HepG2 (cell line): Measurements from ENCODE around the gene MEP1B. TPM values are rescaled to one million over a fixed set of nuclear protein-coding genes. Genes with fewer than 3 reads are reported as not detected.

Source experiments
- ATAC-seq: fragments of 200-7000 bp; cut with Tn5 transposase; 3 replicates; pipeline ENCODE4 v1.9.1; 2020; ENCODE audit warnings: mild to moderate bottlenecking, moderate library complexity
- BruUV-seq: library from RNA; stranded (reverse); fragments of 400-500 nt; replicated peaks from 2 replicates; lab custom pipeline; 2021; lab: Mats Ljungman, UMichigan
- CTCF ChIA-PET: fragments of 300-600 bp; formaldehyde crosslinking; extraction: SDS; loops from one replicate; lab custom pipeline; 2021; ENCODE audit warnings: low total read pairs, inconsistent platforms, low intra/inter-chr PET ratio; lab: Yijun Ruan, JAX
- POLR2A ChIA-PET: fragments of 350-600 bp; sonication (Branson Sonifier 250); formaldehyde crosslinking; loops from one replicate; lab custom pipeline; 2020; ENCODE audit warnings: antibody characterized with exemption, inconsistent platforms; lab: Yijun Ruan, JAX
- DNase-seq: peaks from one replicate; pipeline ENCODE4 v3.0.0-alpha.2; 2015; ENCODE audit warnings: low spot score
- FAIRE-seq: peaks from 3 replicates; lab custom pipeline; 2011; peaks lifted over from hg19 to GRCh38; lab: Jason Lieb, UNC
- H2AFZ ChIP-seq: one replicate; pipeline ENCODE4 v1.6.1; 2011; ENCODE audit warnings: low read length, inconsistent platforms
- H3K27ac ChIP-seq: fragments of 300-600 bp; 3 replicates; pipeline ENCODE4 v1.8.0; 2011; ENCODE audit warnings: mixed run types, mild to moderate bottlenecking, mixed read lengths, low read length, inconsistent platforms; ENCODE audit not compliant: insufficient read depth; ENCODE audit errors: extremely low read length
- H3K27me3 ChIP-seq, 2 experiments: fragments of 200-600 bp in 1 of 2; 2 replicates in 1 of 2; 3 replicates in 1 of 2; pipeline versions ENCODE4 v1.6.0 to v1.8.0; 2011; ENCODE audit warnings: low read length in 2 of 2, mild to moderate bottlenecking in 2 of 2, moderate library complexity in 2 of 2, inconsistent platforms in 1 of 2; ENCODE audit not compliant: insufficient read depth in 2 of 2, control insufficient read depth in 1 of 2
- H3K36me3 ChIP-seq, 2 experiments: fragments of 200-600 bp in 1 of 2; replicated peaks in 1 of 2; 2 replicates in 1 of 2; 3 replicates in 1 of 2; pipeline versions ENCODE4 v1.5.1 to v1.8.0; 2011; ENCODE audit warnings: low read length in 2 of 2, inconsistent platforms in 1 of 2; ENCODE audit not compliant: insufficient read depth in 2 of 2, control insufficient read depth in 1 of 2
- H3K4me1 ChIP-seq: 2 replicates; pipeline ENCODE4 v1.5.1; 2012; ENCODE audit warnings: low read length, inconsistent platforms; ENCODE audit not compliant: insufficient read depth
- H3K4me2 ChIP-seq: 2 replicates; pipeline ENCODE4 v1.6.0; 2011; ENCODE audit warnings: low read depth, low read length, inconsistent platforms
- H3K4me3 ChIP-seq, 3 experiments: fragments of 200-600 bp in 1 of 3; sonication (generic), shearing (Covaris generic) in 1 of 3; replicated peaks in 1 of 3; 2 replicates each; pipeline ENCODE4 v1.5.1; 2011 to 2016; ENCODE audit warnings: low read length in 3 of 3, inconsistent platforms in 2 of 3, low read depth in 2 of 3, mild to moderate bottlenecking in 2 of 3, control low read depth in 1 of 3, mixed read lengths in 1 of 3; ENCODE audit not compliant: insufficient read depth in 1 of 3
- H3K79me2 ChIP-seq: one replicate; pipeline ENCODE4 v1.6.1; 2011; ENCODE audit warnings: low read length, inconsistent platforms; ENCODE audit not compliant: insufficient read depth
- H3K9ac ChIP-seq: 2 replicates; pipeline ENCODE4 v1.6.0; 2011; ENCODE audit warnings: mild to moderate bottlenecking, low read depth, low read length, inconsistent platforms; ENCODE audit not compliant: insufficient read depth
- H3K9me3 ChIP-seq: 2 replicates; pipeline ENCODE4 v1.5.1; 2012; ENCODE audit warnings: mild to moderate bottlenecking, low read length
- H4K20me1 ChIP-seq: 2 replicates; pipeline ENCODE4 v1.6.0; 2011; ENCODE audit warnings: inconsistent platforms, mild to moderate bottlenecking, low read length, moderate library complexity; ENCODE audit not compliant: insufficient read depth
- CBX5 ChIP-seq: sonication (generic); formaldehyde crosslinking; IDR thresholded peaks from 2 replicates; pipeline ENCODE4 v1.4.0; 2020; ENCODE audit warnings: missing genetic modification reagents, borderline replicate concordance
- CC2D1A ChIP-seq: sonication (generic); formaldehyde crosslinking; IDR thresholded peaks from 2 replicates; pipeline ENCODE4 v1.8.1; 2023; ENCODE audit warnings: mild to moderate bottlenecking, missing genetic modification reagents
- EHMT2 ChIP-seq: fragments of 200-600 bp; sonication (generic); IDR thresholded peaks from 2 replicates; pipeline ENCODE4 v1.7.0; 2017; ENCODE audit warnings: antibody characterized with exemption, low read depth, low read length, borderline replicate concordance
- MEIS1 ChIP-seq: sonication (generic); formaldehyde crosslinking; IDR thresholded peaks from 2 replicates; pipeline ENCODE4 v1.9.0; 2021; ENCODE audit warnings: mild to moderate bottlenecking, missing genetic modification reagents, moderate library complexity, borderline replicate concordance
- MTF1 ChIP-seq: sonication (generic); formaldehyde crosslinking; IDR thresholded peaks from 2 replicates; pipeline ENCODE4 v1.5.0; 2020; ENCODE audit warnings: missing genetic modification reagents
- PHF21A ChIP-seq: sonication (generic); formaldehyde crosslinking; IDR thresholded peaks from 2 replicates; pipeline ENCODE4 v1.5.0; 2020; ENCODE audit warnings: mild to moderate bottlenecking, missing genetic modification reagents
- RXRA ChIP-seq: sonication (generic); formaldehyde crosslinking; IDR thresholded peaks from 2 replicates; pipeline ENCODE4 v1.5.1; 2020; ENCODE audit warnings: missing genetic modification reagents
- TBX2 ChIP-seq: sonication (generic); formaldehyde crosslinking; IDR thresholded peaks from 2 replicates; pipeline ENCODE4 v1.5.0; 2020; ENCODE audit warnings: missing genetic modification reagents, mild to moderate bottlenecking, borderline replicate concordance
- TRAFD1 ChIP-seq: sonication (generic); formaldehyde crosslinking; IDR thresholded peaks from 2 replicates; pipeline ENCODE4 v1.5.1; 2020; ENCODE audit warnings: missing genetic modification reagents, mild to moderate bottlenecking, borderline replicate concordance
- ZFP37 ChIP-seq: sonication (generic); formaldehyde crosslinking; IDR thresholded peaks from 2 replicates; pipeline ENCODE4 v1.4.0; 2020; ENCODE audit warnings: missing genetic modification reagents, borderline replicate concordance
- ZNF138 ChIP-seq: sonication (generic); formaldehyde crosslinking; IDR thresholded peaks from 2 replicates; pipeline ENCODE4 v1.5.0; 2020; ENCODE audit warnings: mild to moderate bottlenecking, low read depth, missing genetic modification reagents
- ZNF235 ChIP-seq: sonication (generic); formaldehyde crosslinking; IDR thresholded peaks from 2 replicates; pipeline ENCODE4 v1.8.1; 2023; ENCODE audit warnings: mild to moderate bottlenecking, missing genetic modification reagents, borderline replicate concordance
- ZNF460 ChIP-seq: sonication (generic); formaldehyde crosslinking; IDR thresholded peaks from 2 replicates; pipeline ENCODE4 v1.5.1; 2020; ENCODE audit warnings: missing genetic modification reagents, mild to moderate bottlenecking, borderline replicate concordance
- ZNF570 ChIP-seq: sonication (generic); formaldehyde crosslinking; IDR thresholded peaks from 2 replicates; pipeline ENCODE4 v1.4.0; 2020; ENCODE audit warnings: mild to moderate bottlenecking, missing genetic modification reagents, borderline replicate concordance
- ZNF598 ChIP-seq: sonication (generic); formaldehyde crosslinking; IDR thresholded peaks from 2 replicates; pipeline ENCODE4 v1.5.1; 2020; ENCODE audit warnings: mild to moderate bottlenecking, missing genetic modification reagents, borderline replicate concordance
- ZNF776 ChIP-seq: sonication (generic); formaldehyde crosslinking; IDR thresholded peaks from 2 replicates; pipeline ENCODE4 v1.4.0; 2020; ENCODE audit warnings: mild to moderate bottlenecking, missing genetic modification reagents
- WGBS: methylation state at CpG from one replicate; pipeline ENCODE4 v1.1.6; 2017; ENCODE audit warnings: low lambda C conversion rate; 5-methylcytosine and 5-hydroxymethylcytosine counted together
- in situ Hi-C: cut with HindIII; loops from 2 replicates; pipeline ENCODE4 v1.10.0; 2017; ENCODE audit warnings: low pct_unique_long_range_greater_than_20kb; ENCODE audit not compliant: extremely low pct_ligation_motif_present
- intact Hi-C: fragments of 100-400 bp; cut with micrococcal nuclease; formaldehyde crosslinking; loops from one replicate; pipeline ENCODE4 v1.10.0; 2022; ENCODE audit not compliant: unreplicated experiment
- polyA plus RNA-seq, 8 experiments: library from polyadenylated mRNA; depleted of rRNA in 3 of 8; stranded (reverse) in 7 of 8; unstranded in 1 of 8; fragments of >200 nt; fragmentation: Illumina TruSeq in 4 of 8; extraction: Trizol in 4 of 8; gene quantifications; 2 replicates each; pipeline versions ENCODE4 v1.2.1 to v1.2.3, GENCODE V29; 2011 to 2016; ENCODE audit warnings: low read depth in 4 of 8, missing spikeins in 1 of 8, mixed read lengths in 1 of 8; ENCODE audit not compliant: insufficient read depth in 1 of 8
- total RNA-seq, 5 experiments: library from RNA; depleted of rRNA; stranded (reverse); fragments of >200 nt; fragmentation: Illumina TruSeq; extraction: Trizol; gene quantifications; 2 replicates each; pipeline ENCODE4 v1.2.3, GENCODE V29; 2016; ENCODE audit warnings: low read depth in 1 of 5
- TF ChIP-seq, protein P1 (sequence below): sonication (generic); formaldehyde crosslinking; IDR thresholded peaks from 2 replicates; pipeline ENCODE4 v1.5.0; 2020; ENCODE audit warnings: missing genetic modification reagents
- TF ChIP-seq, protein P2 (sequence below): sonication (generic); formaldehyde crosslinking; IDR thresholded peaks from 2 replicates; pipeline ENCODE4 v1.5.0; 2020; ENCODE audit warnings: mild to moderate bottlenecking, missing genetic modification reagents, moderate library complexity

The MEP1B gene
- total and polyA plus RNA-seq, 2 of the 13 experiments (the other 11 are each of a cell fraction or from before 2014, with no cell fraction given) = not detected

DNA sequence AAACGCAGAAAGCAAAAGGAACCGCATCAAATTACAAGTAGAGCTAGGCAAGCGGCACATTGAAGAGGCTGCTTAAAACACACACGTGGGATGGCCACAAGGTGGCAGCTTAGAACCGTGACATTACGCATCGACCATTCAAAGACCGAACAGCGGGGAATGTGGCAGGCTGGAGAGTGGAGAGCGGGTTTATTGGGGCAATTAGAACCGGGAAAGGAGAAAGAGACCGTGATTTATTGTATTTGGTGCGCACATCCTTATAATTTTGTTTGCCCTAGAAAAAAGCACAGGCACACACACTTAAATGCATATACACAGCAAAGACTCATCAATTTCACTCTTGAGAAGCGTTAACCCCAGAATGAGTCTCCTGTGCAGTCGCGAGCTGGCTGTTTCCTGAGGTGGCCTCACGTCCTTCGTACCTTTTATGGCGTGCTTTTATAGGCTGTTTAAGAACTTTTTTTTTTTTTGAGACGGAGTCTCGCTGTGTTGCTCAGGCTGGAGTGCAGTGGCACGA lies 31.7 kb upstream of the MEP1B start:
- WGBS = 3% methylated on average over 22 of the region's 22 CpGs
- in situ Hi-C loops (loop anchor here (10.0 kb wide), 1 partner anchor 107 kb away; no protein-coding TSS in a partner anchor), intact Hi-C loops (loop anchor here (1.0 to 5.0 kb wide), 6 partner anchors 81 to 391 kb away; partner anchors contain the start of gene GAREM1)
- Histone ChIP-seq H3K4me3 (peak overlapping the region in 2 of 3 experiments; percentile 40 to 57; a peak in 3 of 6 replicates), H2AFZ (peak overlapping the region; percentile 52), H3K9me3 (no peaks in the 10 kb centered on the region), H3K79me2 (no peaks in the 10 kb centered on the region), H3K27ac (no peak overlapping the region), H3K36me3 (no peaks in the 10 kb centered on the region), H3K9ac (no peak overlapping the region), H3K4me2 (peak overlapping the region; percentile 95), H4K20me1 (no peaks in the 10 kb centered on the region), H3K4me1 (peaks cover 6% of the 10 kb centered on the region; the same call in 1 of the 2 replicates), H3K27me3 (peaks cover 1 to 3% of the 10 kb centered on the region in 2 experiments; a peak in 3 of 5 replicates)
- DNase-seq (peak; percentile 81), ATAC-seq (peak; percentile 98), FAIRE-seq (peak; percentile 82)
- BruUV-seq = no TSS peak
- ChIA-PET CTCF (interaction anchor here (1.2 to 3.8 kb wide), 3 partner anchors 113 to 393 kb away, joined by 3 to 84 read pairs (median 5); no protein-coding TSS in a partner anchor), POLR2A (interaction anchor here (0.9 to 1.2 kb wide), 2 partner anchors 114 to 313 kb away, joined by 3 to 4 read pairs; partner anchors contain the start of gene GAREM1)
- 0 out of 2 replicates have a peak, but pooled peaks have one; percentile 43 for TF ChIP-seq CBX5
- no peak for TF ChIP-seq ZNF570 (CRISPR knock-in tag)
- TF ChIP-seq CC2D1A (CRISPR knock-in tag) = no peak
- TF ChIP-seq, protein P1, sequence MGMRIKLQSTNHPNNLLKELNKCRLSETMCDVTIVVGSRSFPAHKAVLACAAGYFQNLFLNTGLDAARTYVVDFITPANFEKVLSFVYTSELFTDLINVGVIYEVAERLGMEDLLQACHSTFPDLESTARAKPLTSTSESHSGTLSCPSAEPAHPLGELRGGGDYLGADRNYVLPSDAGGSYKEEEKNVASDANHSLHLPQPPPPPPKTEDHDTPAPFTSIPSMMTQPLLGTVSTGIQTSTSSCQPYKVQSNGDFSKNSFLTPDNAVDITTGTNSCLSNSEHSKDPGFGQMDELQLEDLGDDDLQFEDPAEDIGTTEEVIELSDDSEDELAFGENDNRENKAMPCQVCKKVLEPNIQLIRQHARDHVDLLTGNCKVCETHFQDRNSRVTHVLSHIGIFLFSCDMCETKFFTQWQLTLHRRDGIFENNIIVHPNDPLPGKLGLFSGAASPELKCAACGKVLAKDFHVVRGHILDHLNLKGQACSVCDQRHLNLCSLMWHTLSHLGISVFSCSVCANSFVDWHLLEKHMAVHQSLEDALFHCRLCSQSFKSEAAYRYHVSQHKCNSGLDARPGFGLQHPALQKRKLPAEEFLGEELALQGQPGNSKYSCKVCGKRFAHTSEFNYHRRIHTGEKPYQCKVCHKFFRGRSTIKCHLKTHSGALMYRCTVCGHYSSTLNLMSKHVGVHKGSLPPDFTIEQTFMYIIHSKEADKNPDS = no peak
- TF ChIP-seq ZNF776 (CRISPR knock-in tag) = no peak
- TF ChIP-seq MTF1 (CRISPR knock-in tag) = no peak
- TF ChIP-seq PHF21A (CRISPR knock-in tag) = peak; percentile 29; the same call in 1 of the 2 replicates
- no peak for TF ChIP-seq TRAFD1 (CRISPR knock-in tag)
- TF ChIP-seq TBX2 (CRISPR knock-in tag) = no peak
- TF ChIP-seq, protein P2, sequence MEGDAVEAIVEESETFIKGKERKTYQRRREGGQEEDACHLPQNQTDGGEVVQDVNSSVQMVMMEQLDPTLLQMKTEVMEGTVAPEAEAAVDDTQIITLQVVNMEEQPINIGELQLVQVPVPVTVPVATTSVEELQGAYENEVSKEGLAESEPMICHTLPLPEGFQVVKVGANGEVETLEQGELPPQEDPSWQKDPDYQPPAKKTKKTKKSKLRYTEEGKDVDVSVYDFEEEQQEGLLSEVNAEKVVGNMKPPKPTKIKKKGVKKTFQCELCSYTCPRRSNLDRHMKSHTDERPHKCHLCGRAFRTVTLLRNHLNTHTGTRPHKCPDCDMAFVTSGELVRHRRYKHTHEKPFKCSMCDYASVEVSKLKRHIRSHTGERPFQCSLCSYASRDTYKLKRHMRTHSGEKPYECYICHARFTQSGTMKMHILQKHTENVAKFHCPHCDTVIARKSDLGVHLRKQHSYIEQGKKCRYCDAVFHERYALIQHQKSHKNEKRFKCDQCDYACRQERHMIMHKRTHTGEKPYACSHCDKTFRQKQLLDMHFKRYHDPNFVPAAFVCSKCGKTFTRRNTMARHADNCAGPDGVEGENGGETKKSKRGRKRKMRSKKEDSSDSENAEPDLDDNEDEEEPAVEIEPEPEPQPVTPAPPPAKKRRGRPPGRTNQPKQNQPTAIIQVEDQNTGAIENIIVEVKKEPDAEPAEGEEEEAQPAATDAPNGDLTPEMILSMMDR (CRISPR knock-in tag) = peak; percentile 94
- TF ChIP-seq ZFP37 (CRISPR knock-in tag) = no peak
- TF ChIP-seq RXRA (CRISPR knock-in tag) = no peak
- TF ChIP-seq ZNF598 (CRISPR knock-in tag) = no peak
- no peak for TF ChIP-seq ZNF235 (CRISPR knock-in tag)
- TF ChIP-seq EHMT2 = no peak
- no peak for TF ChIP-seq MEIS1 (CRISPR knock-in tag)
- TF ChIP-seq ZNF460 (CRISPR knock-in tag) = no peak
- no peak for TF ChIP-seq ZNF138 (CRISPR knock-in tag)
